GM23248 (cell line): ENCODE measurements around the gene CREB1. TPM values are rescaled to one million over a fixed set of nuclear protein-coding genes. Genes with fewer than 3 reads are reported as not detected.
A peak's percentile ranks its signal among the peaks of the same experiment; 100 is the strongest.

Source experiments
- DNase-seq: peaks from one replicate; pipeline ENCODE4 v3.0.0-alpha.2; 2015
- H2AFZ ChIP-seq: fragments of 200-600 bp; sonication (generic); 2 replicates; pipeline ENCODE4 v1.6.1; 2016; ENCODE audit warnings: antibody characterized with exemption
- H3F3A ChIP-seq: fragments of 200-600 bp; sonication (generic); 2 replicates; pipeline ENCODE4 v1.6.1; 2016; ENCODE audit warnings: mild to moderate bottlenecking, antibody characterized with exemption, mixed run types; ENCODE audit not compliant: insufficient read depth
- H3K27ac ChIP-seq: fragments of 200-600 bp; sonication (generic); 2 replicates; pipeline ENCODE4 v1.5.1; 2016; ENCODE audit warnings: mild to moderate bottlenecking
- H3K27me3 ChIP-seq: fragments of 200-600 bp; sonication (generic); replicated peaks from 2 replicates; pipeline ENCODE4 v1.6.1; 2016; ENCODE audit warnings: mild to moderate bottlenecking; ENCODE audit not compliant: insufficient read depth
- H3K36me3 ChIP-seq: fragments of 200-600 bp; sonication (generic); 2 replicates; pipeline ENCODE4 v1.6.1; 2016; ENCODE audit warnings: low read depth, mild to moderate bottlenecking
- H3K4me1 ChIP-seq: fragments of 200-600 bp; sonication (generic); 2 replicates; pipeline ENCODE4 v1.6.1; 2016; ENCODE audit warnings: mild to moderate bottlenecking; ENCODE audit not compliant: insufficient read depth
- H3K4me2 ChIP-seq: fragments of 200-600 bp; sonication (generic); one replicate; pipeline ENCODE4 v1.6.1; 2016; ENCODE audit warnings: mild to moderate bottlenecking; ENCODE audit not compliant: unreplicated experiment
- H3K4me3 ChIP-seq: fragments of 200-600 bp; sonication (generic); 2 replicates; pipeline ENCODE4 v1.5.1; 2016; ENCODE audit warnings: mild to moderate bottlenecking
- H3K79me2 ChIP-seq: fragments of 200-600 bp; sonication (generic); 2 replicates; pipeline ENCODE4 v1.6.1; 2016; ENCODE audit warnings: mild to moderate bottlenecking; ENCODE audit not compliant: insufficient read depth
- H3K9ac ChIP-seq: fragments of 200-600 bp; sonication (generic); 2 replicates; pipeline ENCODE4 v1.6.1; 2016; ENCODE audit warnings: mild to moderate bottlenecking
- H3K9me2 ChIP-seq: fragments of 200-600 bp; sonication (generic); 2 replicates; pipeline ENCODE4 v1.6.1; 2016; ENCODE audit warnings: mixed run types, mild to moderate bottlenecking, moderate library complexity; ENCODE audit not compliant: insufficient read depth
- H3K9me3 ChIP-seq: fragments of 200-600 bp; sonication (generic); one replicate; pipeline ENCODE4 v1.6.1; 2017; ENCODE audit warnings: low read depth
- H4K20me1 ChIP-seq: fragments of 200-600 bp; sonication (generic); 2 replicates; pipeline ENCODE4 v1.6.0; 2016; ENCODE audit not compliant: insufficient read depth
- EZH2 ChIP-seq: fragments of 200-600 bp; sonication (generic); IDR thresholded peaks from 2 replicates; pipeline ENCODE4 v1.6.1; 2018; ENCODE audit warnings: antibody characterized with exemption, mild to moderate bottlenecking; ENCODE audit not compliant: insufficient read depth, poor library complexity, severe bottlenecking
- EZH2phosphoT487 ChIP-seq: fragments of 200-600 bp; sonication (generic); IDR thresholded peaks from 2 replicates; pipeline ENCODE4 v1.6.1; 2018; ENCODE audit warnings: antibody characterized with exemption, moderate library complexity, mild to moderate bottlenecking, low read depth; ENCODE audit not compliant: insufficient read depth
- WGBS, 2 experiments: methylation state at CpG; one replicate each; pipeline ENCODE4 v1.1.6; 2015 to 2017; ENCODE audit warnings: low lambda C conversion rate in 2 of 2, low coverage in 1 of 2; ENCODE audit errors: missing lambda C conversion rate in 2 of 2; 5-methylcytosine and 5-hydroxymethylcytosine counted together
- in situ Hi-C: fragments of 300-500 bp; cut with MboI; formaldehyde crosslinking; loops from 2 replicates; pipeline ENCODE4 v1.15.0; 2020
- polyA plus RNA-seq: library from polyadenylated mRNA; unstranded; fragments of >200 nt; fragmentation: Nextera tagmentation; extraction: Ambion mirVana; gene quantifications from 2 replicates; pipeline ENCODE4 v1.2.1, GENCODE V29; 2016
- total RNA-seq: library from RNA; depleted of rRNA; stranded (reverse); fragments of >200 nt; shearing (Covaris generic); gene quantifications from 2 replicates; pipeline ENCODE4 v1.2.3, GENCODE V29; 2014

Gene CREB1
- total and polyA plus RNA-seq, 2 experiments from 2014 or later, result 37.7 to 71.8 TPM

DNA sequence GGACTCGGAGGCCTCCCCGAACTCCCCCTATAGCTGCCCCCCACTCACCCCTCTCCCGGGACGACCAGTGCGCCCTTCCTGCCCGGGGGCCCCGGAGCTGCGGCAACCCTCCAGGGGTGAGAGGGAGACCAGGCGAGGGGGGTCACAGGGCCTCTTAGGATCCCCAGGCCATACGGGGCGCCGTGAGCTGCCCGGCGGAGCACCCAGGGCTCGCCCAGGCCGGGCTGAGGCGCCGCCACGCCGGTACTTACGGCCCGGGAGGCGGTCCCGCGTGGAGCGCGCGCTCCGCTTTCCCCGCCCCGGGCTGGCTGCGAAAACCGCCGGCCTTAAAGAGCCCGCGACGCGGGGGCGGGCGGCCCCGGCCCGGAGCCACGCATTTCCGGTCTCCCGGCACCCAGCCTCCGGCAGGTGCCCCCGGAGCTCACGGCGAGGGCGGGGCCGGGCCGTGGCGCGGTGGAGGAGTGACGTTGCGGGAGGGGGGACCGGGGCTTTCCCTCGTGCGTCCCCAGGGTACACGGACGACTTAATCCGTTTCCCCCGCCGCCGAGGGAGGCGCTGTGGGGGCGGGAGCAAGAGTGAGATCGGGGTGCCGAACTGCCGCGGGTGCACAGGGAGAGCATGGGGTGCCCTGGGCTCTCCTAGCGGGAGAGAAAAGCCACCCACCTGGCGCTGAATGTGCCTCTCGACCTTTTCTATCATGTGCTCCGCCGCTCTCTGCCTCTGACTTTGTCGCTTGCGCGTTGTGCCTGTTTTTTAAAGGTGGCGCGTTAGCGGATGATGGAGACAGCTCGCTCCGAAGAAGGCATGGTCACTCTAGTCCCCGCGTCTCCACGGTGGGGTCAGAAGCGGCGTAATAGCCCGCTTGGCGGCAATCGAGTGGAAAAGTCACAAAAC, 95.5 kb downstream of the CREB1 start, which contains the start of gene METTL21A:
TSS of gene METTL21A (minus strand) at position 381 of the 894 bp plus-strand sequence. CDS start 1,019 bp downstream, outside the sequence.
- Histone ChIP-seq H3K79me2 (peaks cover 10% of the 10 kb centered on the region; the same call in 1 of the 2 replicates), H3K4me1 (peaks cover 7% of the 10 kb centered on the region; the same call in 1 of the 2 replicates), H2AFZ (peak within 1 kb of the TSS; percentile 89), H3K9me3 (no peaks in the 10 kb centered on the region), H3K36me3 (no peaks in the 10 kb centered on the region), H4K20me1 (no peaks in the 10 kb centered on the region), H3K9ac (peak within 1 kb of the TSS; percentile 84), H3K9me2 (no peaks in the 10 kb centered on the region), H3K4me2 (peak within 1 kb of the TSS; percentile 88), H3K27me3 (no peaks in the 10 kb centered on the region), H3F3A (peaks cover 10% of the 10 kb centered on the region; the same call in 1 of the 2 replicates), H3K4me3 (peak within 1 kb of the TSS; percentile 78), H3K27ac (peak within 1 kb of the TSS; percentile 69)
- 1% methylated on average over 57 to 75 of the region's 92 CpGs for WGBS, 2 experiments
- peak; percentile 90 for DNase-seq
- no peak for TF ChIP-seq EZH2
- no peak for TF ChIP-seq EZH2phosphoT487
- in situ Hi-C loops, result no loop called here

GRCh38 chr2:207629553-207629952, 99.8 kb downstream of the CREB1 start:
- no peak overlapping the region for H3K4me2 ChIP-seq
- WGBS, 2 experiments, result 94 to 100% methylated on average over 1 of the region's 1 CpG
- H3K4me3 ChIP-seq, result no peak overlapping the region
- H3K79me2 ChIP-seq, result no peaks in the 10 kb centered on the region
- H2AFZ ChIP-seq, result no peak overlapping the region
- H4K20me1 ChIP-seq, result no peaks in the 10 kb centered on the region
- no peak overlapping the region for H3K9ac ChIP-seq
- H3K27me3 ChIP-seq, result no peaks in the 10 kb centered on the region
- DNase-seq, result no peak
- H3K9me3 ChIP-seq, result no peaks in the 10 kb centered on the region
- H3K4me1 ChIP-seq, result peaks cover 13% of the 10 kb centered on the region
- peaks cover 25% of the 10 kb centered on the region; the same call in 1 of the 2 replicates for H3F3A ChIP-seq
- TF ChIP-seq EZH2, result no peak
- TF ChIP-seq EZH2phosphoT487, result no peak
- in situ Hi-C loops, result no loop called here
- H3K9me2 ChIP-seq, result no peaks in the 10 kb centered on the region
- no peak overlapping the region for H3K27ac ChIP-seq
- no peaks in the 10 kb centered on the region for H3K36me3 ChIP-seq

DNA sequence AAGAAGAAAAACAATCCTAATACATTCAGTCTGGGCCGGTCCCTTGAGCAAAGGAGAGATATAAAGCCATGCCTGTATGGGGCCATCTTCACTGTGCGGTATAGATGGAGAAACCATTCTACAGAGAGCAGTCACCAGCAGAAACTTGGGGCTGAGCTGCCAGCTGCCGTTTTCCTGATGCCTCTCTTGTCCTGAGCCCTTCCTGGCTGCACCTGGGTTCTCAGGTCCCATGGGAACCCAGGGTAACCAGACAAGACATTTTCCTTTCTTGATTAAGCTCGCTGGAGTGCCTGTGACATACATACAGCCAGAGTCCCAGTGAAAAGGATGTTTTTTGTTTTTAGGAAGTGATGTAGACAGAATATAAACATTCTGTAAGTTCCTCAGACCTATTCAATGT, 100.7 kb downstream of the CREB1 start:
- Histone ChIP-seq H3F3A (peaks cover 25% of the 10 kb centered on the region; the same call in 1 of the 2 replicates), H3K9me3 (no peaks in the 10 kb centered on the region), H3K27me3 (no peaks in the 10 kb centered on the region), H3K9ac (no peak overlapping the region), H3K4me3 (no peak overlapping the region), H4K20me1 (no peaks in the 10 kb centered on the region), H2AFZ (no peak overlapping the region), H3K4me2 (no peak overlapping the region), H3K36me3 (no peaks in the 10 kb centered on the region), H3K9me2 (no peaks in the 10 kb centered on the region), H3K4me1 (peaks cover 13% of the 10 kb centered on the region), H3K79me2 (no peaks in the 10 kb centered on the region), H3K27ac (no peak overlapping the region)
- in situ Hi-C loops, result no loop called here
- 81 to 84% methylated on average over 4 of the region's 4 CpGs for WGBS, 2 experiments
- no peak for DNase-seq
- TF ChIP-seq EZH2, result no peak
- no peak for TF ChIP-seq EZH2phosphoT487

GRCh38 chr2:207632575-207633493, 103.1 kb downstream of the CREB1 start:
- H3K9me3 ChIP-seq, result no peaks in the 10 kb centered on the region
- H4K20me1 ChIP-seq, result no peaks in the 10 kb centered on the region
- no peak overlapping the region for H3K4me3 ChIP-seq
- in situ Hi-C loops, result no loop called here
- H3K27ac ChIP-seq, result peak overlapping the region; percentile 18
- no peaks in the 10 kb centered on the region for H3K79me2 ChIP-seq
- peak overlapping the region; percentile 18 for H3K4me2 ChIP-seq
- no peak for TF ChIP-seq EZH2
- TF ChIP-seq EZH2phosphoT487, result no peak
- H3F3A ChIP-seq, result peaks cover 17% of the 10 kb centered on the region; the same call in 1 of the 2 replicates
- no peak overlapping the region for H3K9ac ChIP-seq
- peak; percentile 81 for DNase-seq
- no peaks in the 10 kb centered on the region for H3K36me3 ChIP-seq
- WGBS, 2 experiments, result 93 to 97% methylated on average over 8 of the region's 8 CpGs
- no peak overlapping the region for H2AFZ ChIP-seq
- H3K9me2 ChIP-seq, result no peaks in the 10 kb centered on the region
- no peaks in the 10 kb centered on the region for H3K27me3 ChIP-seq
- H3K4me1 ChIP-seq, result peaks cover 13% of the 10 kb centered on the region
